ENCODE measurements around the gene RNU1-3. TPM values are rescaled to one million over a fixed set of nuclear protein-coding genes. Genes with fewer than 3 reads are reported as not detected.
"Not testable (repeated sequence)": the region's sequence is repeated elsewhere in the genome, so short reads cannot be mapped to it uniquely, and the experiment has no call there.

The RNU1-3 gene
- total and polyA plus RNA-seq, 9 of the 15 experiments (the other 6 are each of a cell fraction or from before 2014, with no cell fraction given) = under 0.01 to 32,823 (median 2,538) TPM; not detected in 4

DNA sequence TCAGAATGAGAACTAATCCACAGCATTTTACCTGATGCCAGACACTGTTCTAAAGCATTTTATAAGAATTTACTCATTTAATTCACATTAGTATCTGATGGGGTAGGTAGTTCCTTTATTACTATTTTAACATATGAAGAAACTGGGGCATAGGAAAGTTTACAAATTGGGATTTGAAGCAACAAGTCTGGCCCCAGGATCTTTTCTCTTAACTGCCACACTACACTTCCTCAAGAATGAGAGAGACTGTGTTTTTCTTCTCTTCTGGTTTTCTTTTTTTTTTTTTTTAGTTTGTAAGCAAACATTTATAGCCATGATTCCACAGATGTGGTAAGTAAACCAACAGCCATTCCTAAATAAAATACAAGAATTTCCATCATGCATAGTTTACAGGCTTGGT is 16.1 kb upstream of the RNU1-3 start:
- 0 out of 2 replicates have a peak, but pooled peaks have one; percentile 15 for TF ChIP-seq ZNF384 (IDR thresholded peaks at IDR 0.05; ENCODE audit: low read depth, low read length)
- H3K4me3 ChIP-seq; H3K4me2 ChIP-seq (ENCODE audit: insufficient read depth, low read length); H2AFZ ChIP-seq (ENCODE audit: low read depth, low read length); POLR2A ChIA-PET; H3K27ac ChIP-seq (ENCODE audit: extremely low read depth, low read depth, low read length); DNase-seq (ENCODE audit: extremely low read depth in 1 of 4, low spot score in 3 of 4); H3K9me3 ChIP-seq (replicated peaks; ENCODE audit: control insufficient read depth, insufficient read depth, low read depth, low read length); H3K4me1 ChIP-seq (replicated peaks in 1 of 2; ENCODE audit: control insufficient read depth in 2 of 2, insufficient read depth in 2 of 2, low read length in 2 of 2); FAIRE-seq; H4K20me1 ChIP-seq (replicated peaks; ENCODE audit: control insufficient read depth, insufficient read depth, low read length); H3K9me1 ChIP-seq (ENCODE audit: control insufficient read depth, insufficient read depth, low read length); H3K79me2 ChIP-seq (ENCODE audit: control insufficient read depth, insufficient read depth, low read length); intact Hi-C loops (cut with micrococcal nuclease); CTCF ChIA-PET (ENCODE audit: low intra/inter-chr PET ratio); H3K9ac ChIP-seq (ENCODE audit: insufficient read depth in 1 of 2, low read depth in 2 of 2, low read length in 2 of 2); H3K36me3 ChIP-seq (ENCODE audit: control insufficient read depth, insufficient read depth, low read length); BruUV-seq (replicated peaks); ATAC-seq; H3K27me3 ChIP-seq (ENCODE audit: control insufficient read depth in 2 of 2, insufficient read depth in 2 of 2, low read length in 2 of 2): not testable (repeated sequence)
- in situ Hi-C loops (cut with MboI) = loop anchor here (5.0 kb wide), 1 partner anchor 136 kb away; no protein-coding TSS in a partner anchor

DNA sequence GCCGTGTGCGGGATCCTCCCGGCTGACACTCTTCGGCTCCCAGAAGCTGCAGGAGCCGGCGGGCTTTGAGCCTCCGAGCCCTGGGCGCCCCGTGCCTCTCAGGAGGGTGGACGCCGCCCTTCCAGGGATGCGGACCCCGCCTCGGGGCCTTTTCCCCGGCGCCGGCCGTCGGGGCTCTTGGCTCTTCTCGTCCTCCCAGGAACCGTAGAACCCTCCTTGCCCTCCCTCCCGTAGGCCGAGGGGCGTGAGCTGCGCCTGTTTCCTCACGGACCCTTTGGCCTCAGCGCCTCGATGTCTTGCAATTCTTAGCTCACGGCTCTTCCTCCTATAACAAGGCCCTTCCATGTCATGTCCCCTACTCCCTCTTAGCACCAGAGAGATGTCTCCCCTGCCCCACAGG is 13.6 kb upstream of the RNU1-3 start:
- peaks cover 0 to 11% of the 10 kb centered on the region in 2 experiments; a peak in 3 of 5 replicates for H3K4me1 ChIP-seq (replicated peaks in 1 of 2; ENCODE audit: control insufficient read depth in 2 of 2, insufficient read depth in 2 of 2, low read length in 2 of 2)
- in situ Hi-C loops (cut with MboI) = loop anchor here (5.0 kb wide), 1 partner anchor 133 kb away; no protein-coding TSS in a partner anchor
- H3K4me2 ChIP-seq (ENCODE audit: insufficient read depth, low read length); BruUV-seq (replicated peaks); H3K27ac ChIP-seq (ENCODE audit: extremely low read depth, low read depth, low read length); DNase-seq (ENCODE audit: extremely low read depth in 1 of 4, low spot score in 3 of 4); H3K4me3 ChIP-seq; H3K27me3 ChIP-seq (ENCODE audit: control insufficient read depth in 2 of 2, insufficient read depth in 2 of 2, low read length in 2 of 2); H3K9ac ChIP-seq (ENCODE audit: insufficient read depth in 1 of 2, low read depth in 2 of 2, low read length in 2 of 2); CTCF ChIA-PET (ENCODE audit: low intra/inter-chr PET ratio); H3K9me3 ChIP-seq (replicated peaks; ENCODE audit: control insufficient read depth, insufficient read depth, low read depth, low read length); H3K79me2 ChIP-seq (ENCODE audit: control insufficient read depth, insufficient read depth, low read length); ATAC-seq; H3K9me1 ChIP-seq (ENCODE audit: control insufficient read depth, insufficient read depth, low read length); POLR2A ChIA-PET; H4K20me1 ChIP-seq (replicated peaks; ENCODE audit: control insufficient read depth, insufficient read depth, low read length); H3K36me3 ChIP-seq (ENCODE audit: control insufficient read depth, insufficient read depth, low read length); H2AFZ ChIP-seq (ENCODE audit: low read depth, low read length); FAIRE-seq; intact Hi-C loops (cut with micrococcal nuclease): not testable (repeated sequence)
- 86% methylated on average over 16 of the region's 29 CpGs for WGBS (ENCODE audit: insufficient coverage, low coverage, missing lambda C conversion rate)
